Neural progenitor cell (in vitro differentiated cells): Measurements from ENCODE around the gene RFPL3.

Experiments
- EZH2 ChIP-seq: fragments of 200-600 bp; sonication (generic); IDR thresholded peaks from 2 replicates; pipeline ENCODE4 v1.6.1; 2017; ENCODE audit warnings: antibody characterized with exemption, mild to moderate bottlenecking, moderate library complexity
- TF ChIP-seq, protein P1 (sequence below): fragments of 200-600 bp; sonication (generic); IDR thresholded peaks from 2 replicates; pipeline ENCODE4 v1.5.1; 2017; ENCODE audit warnings: antibody characterized with exemption, mild to moderate bottlenecking

DNA sequence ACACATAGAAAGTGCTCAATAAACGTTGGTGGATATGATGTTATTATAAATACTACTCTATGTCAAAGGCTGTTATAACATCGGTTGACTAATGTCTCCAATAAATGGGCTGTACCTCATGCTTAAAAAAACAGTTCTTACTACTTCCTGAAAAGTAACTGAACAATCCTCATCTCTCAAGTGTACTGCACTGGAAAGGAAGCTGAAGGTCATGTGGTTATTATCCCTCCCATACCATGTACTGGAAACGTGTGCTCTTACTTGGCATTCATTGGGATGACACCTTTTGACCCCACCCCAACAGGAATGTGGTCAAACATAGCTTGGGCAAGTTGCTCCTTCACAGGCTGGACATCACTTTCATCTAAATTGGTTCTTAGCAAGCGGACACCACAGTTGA is 43.8 kb downstream of the RFPL3 start:
- TF ChIP-seq, protein P1, sequence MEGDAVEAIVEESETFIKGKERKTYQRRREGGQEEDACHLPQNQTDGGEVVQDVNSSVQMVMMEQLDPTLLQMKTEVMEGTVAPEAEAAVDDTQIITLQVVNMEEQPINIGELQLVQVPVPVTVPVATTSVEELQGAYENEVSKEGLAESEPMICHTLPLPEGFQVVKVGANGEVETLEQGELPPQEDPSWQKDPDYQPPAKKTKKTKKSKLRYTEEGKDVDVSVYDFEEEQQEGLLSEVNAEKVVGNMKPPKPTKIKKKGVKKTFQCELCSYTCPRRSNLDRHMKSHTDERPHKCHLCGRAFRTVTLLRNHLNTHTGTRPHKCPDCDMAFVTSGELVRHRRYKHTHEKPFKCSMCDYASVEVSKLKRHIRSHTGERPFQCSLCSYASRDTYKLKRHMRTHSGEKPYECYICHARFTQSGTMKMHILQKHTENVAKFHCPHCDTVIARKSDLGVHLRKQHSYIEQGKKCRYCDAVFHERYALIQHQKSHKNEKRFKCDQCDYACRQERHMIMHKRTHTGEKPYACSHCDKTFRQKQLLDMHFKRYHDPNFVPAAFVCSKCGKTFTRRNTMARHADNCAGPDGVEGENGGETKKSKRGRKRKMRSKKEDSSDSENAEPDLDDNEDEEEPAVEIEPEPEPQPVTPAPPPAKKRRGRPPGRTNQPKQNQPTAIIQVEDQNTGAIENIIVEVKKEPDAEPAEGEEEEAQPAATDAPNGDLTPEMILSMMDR = no peak
- no peak for TF ChIP-seq EZH2
